Stimulated activated CD4-positive, alpha-beta T cell treated with anti-CD3 and anti-CD28 coated beads, Interleukin-2, amount 100 ng/mL, for 48 hours (primary cell): ENCODE results near the gene KLK2.

Source experiments
- DNase-seq, 2 donors: peaks; one replicate each; pipeline ENCODE4 v3.0.0-alpha.2; 2020

Gene KLK2

GRCh38 chr19:50928831-50929230, 55.6 kb downstream of the KLK2 start:
- DNase-seq = no peak
